ENCODE results near the gene CRYGB. TPM values are rescaled to one million over a fixed set of nuclear protein-coding genes. Genes with fewer than 3 reads are reported as not detected.
A peak's percentile ranks its signal among the peaks of the same experiment; 100 is the strongest.

The CRYGB gene, protein sequence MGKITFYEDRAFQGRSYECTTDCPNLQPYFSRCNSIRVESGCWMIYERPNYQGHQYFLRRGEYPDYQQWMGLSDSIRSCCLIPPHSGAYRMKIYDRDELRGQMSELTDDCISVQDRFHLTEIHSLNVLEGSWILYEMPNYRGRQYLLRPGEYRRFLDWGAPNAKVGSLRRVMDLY
- total RNA-seq: not detected

DNA sequence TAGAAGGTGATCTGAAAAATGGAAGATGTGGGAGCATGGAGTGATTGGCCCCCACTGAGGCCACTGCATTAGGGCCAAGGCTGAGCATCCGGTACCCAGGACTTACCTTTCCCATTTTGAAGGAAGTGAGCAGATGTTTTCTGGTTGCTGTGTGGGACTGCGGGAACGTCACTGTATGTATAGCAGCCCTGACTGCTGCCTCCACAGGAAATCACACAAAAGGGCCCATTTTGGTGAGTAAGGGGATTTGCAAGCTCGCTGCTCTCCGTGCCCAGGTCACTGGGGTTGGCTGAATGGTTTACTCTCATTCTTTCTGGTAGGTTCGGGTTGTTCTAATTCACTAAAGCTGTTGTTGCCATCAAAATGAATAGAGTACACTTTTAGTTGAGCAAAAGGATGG is at the start of gene CRYGB:
TSS of gene CRYGB (minus strand) at position 153 of the 400 bp plus-strand sequence. CDS start at position 115, 38 bp downstream.
- no peak for DNase-seq (ENCODE audit: low spot score)

DNA sequence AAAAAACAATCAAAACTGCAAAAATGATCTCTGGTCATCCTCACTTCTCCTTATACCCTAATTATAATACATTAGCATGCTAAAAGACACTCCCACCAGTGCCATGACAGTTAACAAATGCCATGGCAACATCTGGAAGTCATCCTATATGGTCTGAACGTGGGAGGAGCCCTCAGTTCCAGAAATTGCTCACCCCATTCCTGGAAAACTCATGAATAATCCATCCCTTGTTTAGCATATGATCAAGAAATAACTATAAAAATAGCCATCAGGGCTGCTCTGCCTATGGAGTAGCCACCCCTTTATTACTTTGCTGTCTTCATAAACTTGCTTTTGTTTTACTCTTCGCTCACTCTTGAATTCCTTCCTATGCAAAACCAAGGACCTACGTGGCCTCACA is 49.6 kb upstream of the CRYGB start:
- no peak for DNase-seq (ENCODE audit: low spot score)

DNA sequence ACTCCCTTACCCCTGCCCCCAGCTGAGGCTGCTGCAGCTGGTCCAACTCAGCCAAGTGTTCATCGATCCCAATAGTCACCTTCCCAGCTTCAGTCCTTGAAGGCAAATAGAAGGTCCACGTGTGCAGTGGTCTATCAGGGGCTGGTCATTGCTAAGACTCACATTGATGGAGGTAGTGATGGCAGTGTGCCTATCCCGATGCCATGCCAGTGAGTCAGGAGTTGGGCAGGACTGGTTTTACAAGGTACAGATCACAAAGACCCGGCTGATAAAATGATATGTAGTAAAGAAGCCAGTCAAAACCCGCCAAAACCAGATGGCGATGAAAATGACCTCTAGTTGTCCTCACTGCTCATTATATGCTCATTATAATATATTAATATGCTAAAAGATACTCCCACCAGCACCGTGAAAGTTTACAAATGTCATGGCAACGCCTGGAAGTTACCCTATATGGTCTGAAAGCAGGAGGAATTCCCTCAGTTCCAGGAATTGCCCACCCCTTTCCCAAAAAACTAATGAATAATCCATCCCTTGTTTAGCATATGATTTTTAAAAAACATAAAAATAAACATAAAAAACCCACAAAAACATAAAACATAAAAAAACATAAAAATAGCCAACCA is 46.8 kb upstream of the CRYGB start:
- DNase-seq (ENCODE audit: low spot score): no peak

DNA sequence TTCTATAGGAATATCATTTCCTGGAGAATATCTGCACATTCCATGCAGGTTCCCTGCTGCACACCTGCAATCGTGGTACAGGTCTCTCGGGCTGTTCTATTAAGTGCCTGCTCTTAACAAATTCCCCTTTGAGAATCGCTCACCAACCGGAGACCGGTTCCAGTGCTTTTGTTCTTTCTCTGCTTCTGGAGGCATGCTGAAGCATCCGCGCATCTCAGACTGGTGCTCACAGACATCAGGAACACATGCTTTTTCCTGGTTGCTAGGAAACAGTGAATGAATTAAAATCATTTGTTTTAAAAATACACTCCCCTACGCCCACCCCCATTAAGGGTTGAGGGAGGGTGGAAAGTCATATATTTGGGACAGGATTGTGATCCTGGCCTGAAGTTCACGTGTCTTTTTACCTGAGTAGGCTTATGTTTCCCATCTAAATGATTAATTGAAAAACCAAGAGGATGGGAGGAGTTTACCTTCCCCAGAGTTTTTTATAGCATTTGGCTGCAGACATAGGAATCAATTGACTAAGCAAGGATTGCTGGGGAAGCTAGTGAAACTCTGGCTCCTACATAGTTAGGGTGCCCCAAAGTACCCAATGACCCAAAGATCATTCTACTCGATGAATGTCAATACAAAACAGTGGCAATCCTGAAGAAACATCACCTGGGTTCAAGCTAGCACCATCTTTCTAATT is 44.0 kb upstream of the CRYGB start, which contains the start of gene C2orf80:
TSS of gene C2orf80 (minus strand) at position 221 of the 694 bp plus-strand sequence. CDS start 3,044 bp downstream, outside the sequence.
- no peak for DNase-seq (ENCODE audit: low spot score)

DNA sequence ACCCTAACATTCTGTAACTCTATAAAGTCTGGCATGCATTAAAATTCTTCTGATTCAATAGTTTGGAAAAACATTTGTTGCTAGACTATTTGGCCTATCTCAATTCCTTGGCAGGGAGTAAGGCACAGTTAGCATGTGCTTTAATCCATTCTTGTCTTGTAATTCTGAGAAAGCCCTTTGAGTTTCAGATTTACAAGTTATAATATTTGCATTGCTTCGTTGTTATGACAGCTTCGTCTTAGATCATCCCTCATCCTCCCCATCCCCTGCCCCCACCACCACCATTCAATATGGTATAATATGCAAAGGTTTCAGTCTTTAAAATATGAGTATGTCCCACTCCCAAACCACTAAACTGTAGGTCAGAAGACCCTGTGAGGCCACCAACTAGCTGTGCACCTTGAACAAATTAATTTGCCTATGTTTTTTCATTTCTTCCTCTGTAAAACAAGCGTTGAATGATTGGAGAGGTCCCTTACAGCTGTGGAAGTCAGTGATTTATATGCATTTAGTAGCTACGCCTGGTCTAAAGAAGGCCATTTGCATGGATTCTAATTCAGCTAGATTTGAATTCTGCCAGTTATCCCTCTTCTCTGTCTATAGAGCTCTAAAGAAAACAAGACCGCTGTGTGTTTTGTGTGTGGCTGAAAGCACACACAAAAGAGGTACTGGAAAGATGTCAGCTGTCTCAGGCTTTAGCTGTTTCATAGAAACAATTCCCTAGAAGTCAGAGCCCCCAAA is 43.3 kb upstream of the CRYGB start:
- DNase-seq (ENCODE audit: low spot score): no peak

DNA sequence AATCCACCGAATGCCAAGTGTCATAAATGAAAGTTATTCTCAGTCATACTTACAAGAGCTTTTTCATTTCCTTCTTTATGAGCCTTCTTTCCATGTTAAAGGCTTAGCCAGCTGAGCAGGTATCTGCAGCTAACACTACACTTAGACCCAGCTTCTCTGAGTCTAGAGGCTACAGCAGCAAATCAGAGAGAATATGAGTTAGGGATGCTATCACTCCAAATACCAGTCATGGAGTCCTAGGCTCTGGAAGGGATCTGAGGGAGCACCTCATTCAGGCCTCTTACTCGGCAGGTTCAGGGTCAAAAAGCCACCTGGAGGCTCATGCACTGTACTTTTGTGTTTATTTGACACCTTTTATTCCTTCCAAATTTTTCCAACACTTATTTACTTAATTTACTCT is 40.9 kb upstream of the CRYGB start:
- no peak for DNase-seq (ENCODE audit: low spot score)

DNA sequence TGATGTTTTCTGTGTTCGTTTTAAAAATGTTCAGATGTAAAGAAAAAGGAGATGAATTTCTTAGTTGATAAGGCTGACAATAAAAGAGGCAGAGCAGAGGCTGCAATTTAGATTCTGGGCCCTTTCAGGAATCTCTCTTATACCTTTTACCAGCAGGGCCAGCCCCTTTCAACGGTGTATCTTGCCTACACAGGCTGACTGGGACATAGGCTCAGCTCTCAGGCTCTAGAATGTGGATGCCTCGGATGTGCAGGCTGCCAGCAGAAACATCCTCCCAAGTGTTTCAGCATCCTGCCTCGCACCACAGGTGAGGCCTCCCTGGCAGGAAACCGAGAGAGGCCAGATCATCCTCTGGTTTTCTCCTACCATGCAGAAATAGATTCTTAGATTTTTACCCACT is 40.5 kb upstream of the CRYGB start:
- DNase-seq (ENCODE audit: low spot score): no peak

DNA sequence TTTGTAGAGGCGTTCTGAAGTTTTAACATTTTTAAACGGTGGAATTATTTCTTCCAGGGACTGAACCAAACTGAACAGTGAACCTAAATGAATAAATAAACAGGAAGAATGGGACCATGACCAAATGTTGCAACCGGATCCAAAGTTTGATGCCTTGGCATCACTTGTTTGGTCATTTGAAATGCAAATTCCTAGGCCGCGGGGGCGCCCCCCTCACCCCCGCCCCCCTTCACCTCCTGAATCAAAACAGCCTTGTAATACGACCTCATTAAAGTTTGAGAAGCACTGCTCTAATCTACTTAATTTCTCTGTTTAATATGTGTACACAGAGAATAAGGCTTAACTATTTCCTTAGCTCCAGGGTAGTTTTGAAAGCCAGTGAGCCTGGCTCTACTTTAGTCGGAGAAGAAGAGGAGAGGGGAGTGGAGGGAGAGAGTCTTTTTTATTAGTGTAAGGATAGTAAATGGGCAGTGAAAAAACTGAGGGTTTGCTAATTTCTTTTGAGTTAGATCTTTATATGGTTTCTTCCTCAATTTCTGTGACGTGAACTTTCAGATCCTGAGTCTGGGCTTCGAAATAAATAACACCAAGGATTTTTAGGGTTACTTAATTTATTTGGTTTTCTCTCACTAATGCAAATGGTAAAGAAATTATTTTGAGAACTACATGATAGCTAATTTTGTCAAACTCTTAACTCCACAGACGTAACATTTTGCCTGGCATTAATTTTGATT is 38.2 kb upstream of the CRYGB start:
- DNase-seq (ENCODE audit: low spot score): no peak

DNA sequence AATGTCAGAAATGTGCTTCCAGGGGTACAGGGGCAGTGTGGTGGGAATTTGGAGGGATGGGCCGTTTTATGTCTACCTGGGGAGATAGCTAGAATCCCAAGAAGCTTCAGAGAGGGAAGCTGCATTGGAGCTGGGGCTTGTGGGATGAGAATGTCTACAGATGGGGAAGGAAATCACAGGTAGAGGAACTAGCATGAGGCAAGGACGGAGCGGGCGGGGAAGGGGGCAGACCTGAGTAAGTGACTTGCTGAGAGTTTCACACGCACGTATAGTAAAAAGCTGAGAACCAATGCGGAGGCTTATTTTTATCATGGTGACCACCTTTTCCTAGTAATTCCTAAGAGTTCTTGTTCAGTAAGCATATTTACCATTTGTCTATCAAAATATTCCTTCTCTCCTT is 37.6 kb upstream of the CRYGB start:
- no peak for DNase-seq (ENCODE audit: low spot score)

DNA sequence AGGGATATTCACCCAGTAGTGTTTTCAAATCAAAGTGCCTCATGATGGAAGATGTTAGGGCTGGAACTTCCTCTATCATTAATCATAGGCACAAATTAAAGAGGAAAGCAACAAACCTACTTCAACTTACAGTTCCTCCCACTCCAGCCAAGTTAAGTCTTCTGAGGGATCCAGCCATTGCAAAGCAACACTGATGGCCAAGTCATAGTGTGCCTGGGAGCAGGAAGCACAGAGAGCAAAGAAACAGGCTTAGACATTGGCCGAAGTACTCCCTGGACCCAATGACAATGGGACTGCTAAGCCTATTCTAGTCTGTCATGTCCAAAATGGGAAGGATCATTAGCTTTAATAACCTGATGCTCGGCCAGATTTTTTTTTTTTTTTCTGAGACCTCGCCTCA is 36.9 kb upstream of the CRYGB start:
- no peak for DNase-seq (ENCODE audit: low spot score)

DNA sequence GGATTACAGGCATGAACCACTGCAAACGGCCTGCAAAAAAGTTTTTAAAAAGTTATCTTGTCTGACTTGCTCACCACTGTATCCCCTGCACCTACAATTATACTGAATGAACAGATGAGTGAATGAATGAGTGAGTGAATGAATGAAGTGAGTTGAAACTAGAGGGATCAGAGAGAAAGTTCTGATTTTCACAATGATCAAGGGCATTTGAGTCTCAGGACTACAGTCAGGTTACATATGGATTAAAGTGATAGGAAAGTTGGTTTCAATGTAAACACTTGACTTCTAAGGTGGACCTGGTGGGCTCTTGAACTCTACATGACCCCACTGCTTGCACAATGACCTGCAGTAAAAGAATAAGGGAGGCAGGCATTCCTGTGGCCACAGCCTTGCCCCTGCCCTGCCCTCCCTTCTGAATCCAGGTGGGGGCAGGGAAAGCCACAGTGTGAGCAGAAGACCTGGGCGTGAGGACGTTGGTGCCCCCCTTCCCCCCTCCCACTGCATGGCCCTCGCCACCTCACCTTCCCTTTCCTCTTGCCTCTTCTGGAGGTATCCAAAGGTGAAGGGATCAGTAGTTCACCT is 33.2 kb upstream of the CRYGB start:
- no peak for DNase-seq (ENCODE audit: low spot score)

DNA sequence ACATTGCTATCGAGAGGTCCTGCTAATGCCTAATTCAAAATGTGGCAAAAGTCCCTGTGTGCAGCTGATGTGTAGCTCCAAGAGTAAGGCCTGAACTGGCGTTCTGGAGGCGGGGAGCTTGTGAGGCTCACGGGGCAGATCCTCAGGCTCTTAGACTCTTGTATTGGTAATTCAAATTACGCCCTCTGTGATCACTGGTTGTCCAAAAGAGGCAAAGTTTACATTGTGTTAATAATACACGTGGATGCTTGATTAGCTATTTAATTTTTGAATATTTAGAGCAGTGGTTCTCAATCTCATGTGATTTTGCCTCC is 29.8 kb upstream of the CRYGB start:
- DNase-seq (ENCODE audit: low spot score): no peak

DNA sequence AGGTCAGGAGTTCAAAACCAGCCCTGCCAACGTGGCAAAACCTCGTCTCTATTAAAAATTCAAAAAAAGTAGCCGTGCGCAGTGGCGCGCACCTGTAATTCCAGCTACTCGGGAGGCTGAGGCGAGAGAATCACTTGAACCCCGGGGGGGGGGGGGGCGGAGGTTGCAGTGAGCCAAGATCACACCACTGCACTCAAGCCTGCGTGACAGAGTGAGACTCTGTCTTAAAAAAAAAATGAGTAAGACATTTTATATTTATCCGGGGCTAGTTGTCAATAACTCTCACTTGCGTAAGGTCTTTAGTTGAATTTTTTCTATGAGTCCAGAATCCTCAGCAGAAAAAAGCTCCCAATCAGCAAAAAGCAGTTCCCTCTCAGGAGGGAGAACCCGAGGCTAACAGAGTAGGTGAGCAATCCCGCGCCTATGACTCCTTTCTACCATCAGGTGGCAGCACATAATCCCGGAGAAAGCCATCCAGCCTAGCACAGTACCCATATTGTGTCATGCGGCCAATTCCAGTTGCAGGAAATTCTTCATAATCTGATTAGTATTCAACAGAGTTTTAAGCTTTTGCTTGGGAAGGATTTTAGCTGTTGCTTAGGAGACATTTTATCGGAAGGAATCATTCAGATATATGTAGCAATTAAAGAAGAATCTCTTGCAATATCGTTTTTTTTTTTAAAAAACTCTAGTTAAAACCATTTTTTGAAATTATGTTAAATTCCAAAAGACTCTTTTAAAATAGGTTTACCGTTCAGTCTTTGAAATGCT is 29.3 kb upstream of the CRYGB start:
- peak; percentile 88 for DNase-seq (ENCODE audit: low spot score)

DNA sequence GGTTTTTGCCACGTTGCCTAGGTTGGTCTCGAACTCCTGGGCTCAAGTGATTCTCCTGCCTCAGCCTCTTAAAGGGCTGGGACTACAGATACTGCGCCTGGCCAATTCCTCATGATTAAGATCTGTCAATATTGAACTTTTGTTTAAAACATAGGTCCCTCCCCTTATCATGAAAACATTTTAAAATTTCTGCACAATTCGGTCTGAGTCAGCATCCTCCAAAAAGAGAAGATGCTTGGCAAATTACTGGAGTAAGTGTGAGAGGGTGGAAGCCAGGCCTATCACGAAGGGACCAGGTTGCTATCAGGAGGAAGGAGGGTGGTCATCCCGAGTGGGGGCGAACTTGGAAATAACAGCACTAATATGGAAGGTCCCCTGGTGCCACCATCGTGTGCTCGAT is 28.2 kb upstream of the CRYGB start:
- DNase-seq (ENCODE audit: low spot score): no peak

DNA sequence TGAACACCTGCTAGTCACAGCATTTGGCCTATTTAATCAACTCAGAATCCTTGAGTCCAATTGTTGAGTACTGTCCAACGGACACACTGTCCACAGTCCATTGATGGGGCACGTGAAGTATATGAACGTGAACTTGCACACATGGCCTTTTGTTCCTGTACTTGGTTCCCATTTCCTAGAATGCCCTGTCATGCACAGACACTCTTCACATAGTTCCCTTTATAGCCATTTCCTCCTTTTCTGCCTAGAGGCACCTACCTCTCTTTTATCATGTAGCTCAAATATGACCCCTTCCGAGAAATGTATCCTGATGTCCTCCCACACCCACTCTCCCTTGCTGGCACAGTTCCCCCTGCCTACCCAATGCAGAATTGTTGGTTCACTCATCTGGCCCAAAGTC is 26.2 kb upstream of the CRYGB start:
- no peak for DNase-seq (ENCODE audit: low spot score)

DNA sequence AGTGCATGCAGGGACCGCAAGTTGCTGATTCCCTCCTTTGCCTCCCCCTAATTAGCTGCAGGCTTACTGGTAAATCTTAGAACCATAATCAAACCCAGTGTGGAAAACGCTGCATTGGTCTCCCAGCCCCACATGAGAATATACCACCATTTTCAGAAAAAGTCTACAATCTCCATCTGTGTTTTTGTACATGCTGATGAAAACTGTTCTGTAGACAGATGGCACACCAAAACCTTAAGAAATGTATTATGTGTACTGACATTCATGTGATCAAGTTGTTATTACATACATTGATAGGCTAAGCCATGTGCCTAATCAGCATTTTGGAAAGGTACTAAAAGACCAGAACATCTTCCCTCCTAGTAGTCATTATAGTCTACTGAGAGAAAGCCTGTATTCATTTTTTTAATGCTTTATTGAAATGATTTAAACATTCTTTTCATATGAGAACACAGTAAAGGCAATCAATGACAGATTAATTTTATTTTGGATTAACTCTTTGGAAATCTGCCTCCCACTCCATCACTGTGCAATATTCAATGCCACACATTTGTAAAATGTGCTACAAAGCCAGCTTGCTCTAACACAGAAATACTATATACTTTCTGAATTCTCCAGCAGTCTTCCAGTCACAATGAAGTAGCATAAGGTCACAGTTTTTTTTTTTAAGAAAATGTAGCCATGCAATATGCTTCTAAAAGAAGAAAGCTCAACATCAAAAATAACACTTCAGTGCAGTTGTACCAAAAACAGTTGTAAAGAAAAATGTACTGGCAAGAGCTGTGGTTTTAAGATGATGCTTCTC is 19.2 kb upstream of the CRYGB start:
- DNase-seq (ENCODE audit: low spot score): no peak

DNA sequence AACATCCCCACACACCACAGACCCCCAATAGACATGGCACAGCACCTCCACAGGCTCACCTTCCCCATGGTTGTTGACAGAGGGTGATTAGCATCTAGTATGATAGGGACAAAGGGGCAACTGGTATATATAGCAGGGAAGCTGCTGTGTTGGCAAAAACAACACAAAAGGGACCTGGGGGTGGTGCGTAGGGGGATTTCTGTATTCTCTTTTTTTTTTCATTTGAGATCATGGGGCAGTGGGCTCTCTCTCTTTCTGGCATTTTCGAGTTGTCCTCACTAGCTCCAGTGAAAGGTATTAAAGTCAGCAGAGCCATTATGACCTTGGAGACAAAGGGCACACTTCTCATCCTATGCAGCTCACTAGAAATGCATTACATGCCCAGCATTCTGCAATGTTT is 17.5 kb upstream of the CRYGB start, which contains the start of gene CRYGA:
TSS of gene CRYGA (minus strand) at position 101 of the 400 bp plus-strand sequence. CDS start at position 68, 33 bp downstream.
- no peak for DNase-seq (ENCODE audit: low spot score)

DNA sequence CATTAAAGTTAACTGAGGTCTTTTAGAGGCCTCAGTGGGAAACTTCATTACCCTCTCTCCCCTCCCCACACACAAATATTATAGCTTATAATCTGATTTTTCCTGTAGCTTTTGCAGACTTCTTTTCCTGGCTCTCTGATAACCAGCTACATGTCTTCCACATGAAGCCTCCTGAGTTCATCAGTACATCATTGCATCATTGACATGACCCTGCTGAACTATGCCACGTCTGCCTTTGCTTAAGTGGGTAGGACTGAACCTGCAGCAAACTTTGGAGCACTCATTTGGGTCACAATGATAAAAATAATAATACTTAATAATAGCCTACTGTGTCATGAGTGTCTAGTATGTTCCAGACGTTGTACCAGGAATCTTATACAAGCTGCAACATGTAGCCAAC is 10.5 kb upstream of the CRYGB start:
- DNase-seq (ENCODE audit: low spot score): no peak

DNA sequence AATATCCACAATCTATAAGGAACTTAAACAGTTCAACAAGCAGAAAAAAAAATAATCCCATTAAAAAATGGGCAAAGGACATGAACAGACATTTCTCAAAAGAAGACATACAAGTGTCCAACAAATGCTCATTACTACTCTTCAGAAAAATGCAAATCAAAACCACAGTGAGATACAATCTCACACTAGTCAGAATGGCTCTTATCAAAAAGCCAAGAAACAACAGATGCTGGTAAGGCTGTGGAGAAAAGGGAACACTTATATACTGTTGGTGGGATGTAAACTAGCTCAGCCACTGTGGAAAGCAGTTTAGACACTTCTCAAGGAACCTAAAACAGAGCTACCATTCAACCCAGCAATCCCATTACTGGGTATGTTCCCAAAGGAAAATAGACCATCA is 7.2 kb upstream of the CRYGB start:
- DNase-seq (ENCODE audit: low spot score): no peak

DNA sequence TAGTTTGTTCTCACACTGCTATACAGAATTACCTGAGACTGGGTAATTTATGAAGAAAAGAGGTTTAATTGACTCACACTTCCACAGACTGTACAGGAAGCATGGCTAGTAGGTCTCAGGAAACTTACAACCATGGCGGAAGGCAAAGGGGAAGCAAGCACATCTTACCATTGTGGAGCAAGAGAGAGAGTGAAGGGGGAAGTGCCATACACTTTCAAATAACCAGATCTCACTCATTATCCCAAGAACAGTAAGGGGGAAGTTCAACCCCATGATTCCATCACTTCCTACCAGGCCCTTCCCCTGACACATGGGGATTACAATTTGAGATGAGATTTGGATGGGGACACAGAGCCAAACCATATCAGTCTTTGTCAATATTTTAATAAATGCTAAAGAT is 5.0 kb upstream of the CRYGB start:
- no peak for DNase-seq (ENCODE audit: low spot score)

All from mucosa of gallbladder (tissue), 1 donor.